ENCODE results near the gene CDKAL1.

Gene CDKAL1

GRCh38 chr6:20840675-20841074, 306.4 kb downstream of the CDKAL1 start:
- in situ Hi-C loops (cut with MboI; ENCODE audit: low sequenced_read_pairs, unreplicated experiment): no loop called here
- TF ChIP-seq CTCF (IDR thresholded peaks at IDR 0.05; ENCODE audit: borderline replicate concordance, control extremely low read depth, extremely low read depth, insufficient read depth, missing control alignments): no peak
- no peak for DNase-seq (ENCODE audit: low spot score)

- DNase-seq (ENCODE audit: low spot score): no peak
- in situ Hi-C loops (cut with MboI; ENCODE audit: low sequenced_read_pairs, unreplicated experiment): no loop called here
- TF ChIP-seq CTCF (IDR thresholded peaks at IDR 0.05; ENCODE audit: borderline replicate concordance, control extremely low read depth, extremely low read depth, insufficient read depth, missing control alignments): no peak
These were observed 307.5 kb downstream of the CDKAL1 start for GRCh38 chr6:20841806-20842205.

GRCh38 chr6:20845592-20845991, 311.3 kb downstream of the CDKAL1 start:
- no peak for DNase-seq (ENCODE audit: low spot score)
- TF ChIP-seq CTCF (IDR thresholded peaks at IDR 0.05; ENCODE audit: borderline replicate concordance, control extremely low read depth, extremely low read depth, insufficient read depth, missing control alignments): no peak
- in situ Hi-C loops (cut with MboI; ENCODE audit: low sequenced_read_pairs, unreplicated experiment): no loop called here

- no peak for TF ChIP-seq CTCF (IDR thresholded peaks at IDR 0.05; ENCODE audit: borderline replicate concordance, control extremely low read depth, extremely low read depth, insufficient read depth, missing control alignments)
- DNase-seq (ENCODE audit: low spot score): peak; percentile 25
- in situ Hi-C loops (cut with MboI; ENCODE audit: low sequenced_read_pairs, unreplicated experiment): no loop called here
These were observed 312.4 kb downstream of the CDKAL1 start for GRCh38 chr6:20846602-20847028.

- in situ Hi-C loops (cut with MboI; ENCODE audit: low sequenced_read_pairs, unreplicated experiment): no loop called here
- DNase-seq (ENCODE audit: low spot score): no peak
- TF ChIP-seq CTCF (IDR thresholded peaks at IDR 0.05; ENCODE audit: borderline replicate concordance, control extremely low read depth, extremely low read depth, insufficient read depth, missing control alignments): no peak
These were observed 313.6 kb downstream of the CDKAL1 start for GRCh38 chr6:20847904-20848303.

- no peak for TF ChIP-seq CTCF (IDR thresholded peaks at IDR 0.05; ENCODE audit: borderline replicate concordance, control extremely low read depth, extremely low read depth, insufficient read depth, missing control alignments)
- in situ Hi-C loops (cut with MboI; ENCODE audit: low sequenced_read_pairs, unreplicated experiment): loop anchor here (25.0 kb wide), 1 partner anchor 736 kb away; the partner anchor contains the start of gene SOX4
- DNase-seq (ENCODE audit: low spot score): no peak
These were observed 316.6 kb downstream of the CDKAL1 start for GRCh38 chr6:20850686-20851416.
